ENCODE results near the gene GHR.

DNA sequence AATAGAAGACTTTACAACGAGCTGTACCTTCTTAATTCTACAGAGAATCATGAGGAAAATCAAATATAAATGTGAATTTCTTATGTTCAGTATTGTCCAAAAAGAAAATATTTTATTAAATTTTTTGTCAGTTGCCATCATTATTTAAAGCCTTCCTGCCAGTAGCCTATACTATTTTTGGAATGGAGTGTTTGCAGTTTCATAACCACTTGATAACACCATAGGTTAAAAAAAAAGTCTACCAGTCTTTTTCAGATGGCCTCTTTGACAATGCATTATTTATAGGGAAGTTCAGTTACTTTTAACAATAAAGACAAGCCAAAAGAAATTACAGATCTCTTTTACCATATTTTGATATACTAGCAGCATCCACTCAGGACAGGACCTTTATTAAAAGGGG is 253.1 kb downstream of the GHR start:
- TF ChIP-seq EP300 (IDR thresholded peaks at IDR 0.05) (no peak), POLR2A (IDR thresholded peaks at IDR 0.05) (no peak), POLR2AphosphoS5 (IDR thresholded peaks at IDR 0.05) (no peak)
- TF ChIP-seq, protein P1, sequence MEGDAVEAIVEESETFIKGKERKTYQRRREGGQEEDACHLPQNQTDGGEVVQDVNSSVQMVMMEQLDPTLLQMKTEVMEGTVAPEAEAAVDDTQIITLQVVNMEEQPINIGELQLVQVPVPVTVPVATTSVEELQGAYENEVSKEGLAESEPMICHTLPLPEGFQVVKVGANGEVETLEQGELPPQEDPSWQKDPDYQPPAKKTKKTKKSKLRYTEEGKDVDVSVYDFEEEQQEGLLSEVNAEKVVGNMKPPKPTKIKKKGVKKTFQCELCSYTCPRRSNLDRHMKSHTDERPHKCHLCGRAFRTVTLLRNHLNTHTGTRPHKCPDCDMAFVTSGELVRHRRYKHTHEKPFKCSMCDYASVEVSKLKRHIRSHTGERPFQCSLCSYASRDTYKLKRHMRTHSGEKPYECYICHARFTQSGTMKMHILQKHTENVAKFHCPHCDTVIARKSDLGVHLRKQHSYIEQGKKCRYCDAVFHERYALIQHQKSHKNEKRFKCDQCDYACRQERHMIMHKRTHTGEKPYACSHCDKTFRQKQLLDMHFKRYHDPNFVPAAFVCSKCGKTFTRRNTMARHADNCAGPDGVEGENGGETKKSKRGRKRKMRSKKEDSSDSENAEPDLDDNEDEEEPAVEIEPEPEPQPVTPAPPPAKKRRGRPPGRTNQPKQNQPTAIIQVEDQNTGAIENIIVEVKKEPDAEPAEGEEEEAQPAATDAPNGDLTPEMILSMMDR (IDR thresholded peaks at IDR 0.05) = no peak
